GM12865 (cell line): ENCODE measurements around the gene XPNPEP1.
A peak's percentile ranks its signal among the peaks of the same experiment; 100 is the strongest.

Experiments used
- DNase-seq: peaks from one replicate; pipeline ENCODE4 v3.0.0; 2010; ENCODE audit warnings: low read depth
- H3K4me3 ChIP-seq: 2 replicates; pipeline ENCODE4 v1.5.1; 2011; ENCODE audit warnings: mild to moderate bottlenecking, low read depth, low read length, control low read depth
- TF ChIP-seq, protein P1 (sequence below): IDR thresholded peaks from 2 replicates; pipeline ENCODE4 v1.5.1; 2011; ENCODE audit warnings: low read length, control low read depth, low read depth, inconsistent platforms; ENCODE audit not compliant: insufficient read depth; ENCODE audit errors: missing control alignments

The XPNPEP1 gene

DNA sequence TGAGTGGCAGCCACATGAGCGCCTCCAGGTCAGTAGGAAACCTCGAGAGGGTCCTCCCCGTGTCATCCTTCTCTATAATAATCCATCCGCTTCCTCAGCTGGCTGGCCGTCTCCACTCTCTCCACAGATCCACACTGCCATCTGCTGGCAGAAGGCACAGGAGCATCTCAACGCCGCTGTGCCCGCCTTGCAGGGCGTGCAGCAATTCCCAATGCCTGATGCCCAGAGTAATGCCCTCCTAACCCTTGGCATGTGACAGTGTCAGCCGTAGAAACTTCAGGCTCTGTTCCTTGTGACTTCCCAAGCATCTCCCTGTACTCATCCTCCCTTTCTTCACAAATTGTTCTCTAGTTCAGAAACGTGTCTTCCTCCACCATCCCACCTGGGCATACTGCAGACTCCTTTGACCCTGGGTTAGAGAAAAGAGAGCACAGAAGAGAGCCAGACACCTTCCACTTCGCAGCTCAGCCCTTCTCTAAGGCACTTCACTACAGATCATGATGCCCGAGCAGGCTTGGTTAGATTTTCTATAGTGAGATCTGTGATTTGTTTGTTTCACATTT is 70.8 kb downstream of the XPNPEP1 start:
- TF ChIP-seq, protein P1, sequence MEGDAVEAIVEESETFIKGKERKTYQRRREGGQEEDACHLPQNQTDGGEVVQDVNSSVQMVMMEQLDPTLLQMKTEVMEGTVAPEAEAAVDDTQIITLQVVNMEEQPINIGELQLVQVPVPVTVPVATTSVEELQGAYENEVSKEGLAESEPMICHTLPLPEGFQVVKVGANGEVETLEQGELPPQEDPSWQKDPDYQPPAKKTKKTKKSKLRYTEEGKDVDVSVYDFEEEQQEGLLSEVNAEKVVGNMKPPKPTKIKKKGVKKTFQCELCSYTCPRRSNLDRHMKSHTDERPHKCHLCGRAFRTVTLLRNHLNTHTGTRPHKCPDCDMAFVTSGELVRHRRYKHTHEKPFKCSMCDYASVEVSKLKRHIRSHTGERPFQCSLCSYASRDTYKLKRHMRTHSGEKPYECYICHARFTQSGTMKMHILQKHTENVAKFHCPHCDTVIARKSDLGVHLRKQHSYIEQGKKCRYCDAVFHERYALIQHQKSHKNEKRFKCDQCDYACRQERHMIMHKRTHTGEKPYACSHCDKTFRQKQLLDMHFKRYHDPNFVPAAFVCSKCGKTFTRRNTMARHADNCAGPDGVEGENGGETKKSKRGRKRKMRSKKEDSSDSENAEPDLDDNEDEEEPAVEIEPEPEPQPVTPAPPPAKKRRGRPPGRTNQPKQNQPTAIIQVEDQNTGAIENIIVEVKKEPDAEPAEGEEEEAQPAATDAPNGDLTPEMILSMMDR = peak; percentile 92
- peak; percentile 75 for DNase-seq
- H3K4me3 ChIP-seq = no peak overlapping the region

DNA sequence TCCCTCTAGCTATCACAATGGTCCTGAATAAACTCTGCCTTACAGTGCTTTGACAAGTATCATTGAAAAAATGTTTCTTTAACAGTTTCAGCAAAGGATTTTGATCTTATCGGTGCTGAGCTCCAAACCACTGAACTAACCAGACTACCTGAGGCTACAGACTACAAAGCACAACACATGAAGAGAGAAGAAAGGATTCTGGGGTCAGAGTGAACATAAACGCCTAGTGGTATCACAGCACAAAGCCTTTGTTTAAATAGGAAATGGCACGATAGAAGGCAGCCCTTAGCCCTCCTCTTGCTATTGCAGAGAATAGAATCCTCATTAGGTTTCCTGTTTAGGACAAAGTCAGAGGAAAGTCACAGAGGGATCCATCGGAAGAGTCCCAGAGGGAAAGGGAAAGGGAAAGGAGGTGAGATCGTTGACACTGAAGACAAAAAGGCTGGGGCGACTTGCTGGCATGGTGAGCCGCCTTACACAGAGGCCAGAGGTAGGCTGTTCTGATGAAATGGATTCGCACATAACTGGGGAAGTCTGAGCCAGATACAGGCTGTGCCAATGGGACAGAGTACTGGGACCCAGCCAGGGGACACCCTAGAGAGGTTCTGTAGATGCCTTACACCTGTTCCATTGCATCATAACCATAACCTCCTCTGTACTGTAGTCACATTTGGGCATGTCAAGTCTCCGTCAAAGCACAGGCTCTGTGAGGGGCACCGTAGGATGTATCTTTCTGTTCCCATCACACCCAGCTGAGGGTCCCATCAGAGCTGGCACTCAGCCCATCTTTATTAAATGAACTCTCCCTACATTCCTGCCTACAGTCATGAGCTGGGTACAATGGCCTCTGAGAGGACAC is 71.5 kb downstream of the XPNPEP1 start:
- DNase-seq = no peak
- H3K4me3 ChIP-seq = no peak overlapping the region
- TF ChIP-seq, protein P1 = no peak

GRCh38 chr10:109846832-109847231 is 76.5 kb downstream of the XPNPEP1 start:
- TF ChIP-seq, protein P1 = no peak
- no peak for DNase-seq
- no peak overlapping the region for H3K4me3 ChIP-seq

GRCh38 chr10:109845308-109845707 is 78.0 kb downstream of the XPNPEP1 start:
- TF ChIP-seq, protein P1 = no peak
- no peak for DNase-seq
- no peak overlapping the region for H3K4me3 ChIP-seq

- H3K4me3 ChIP-seq = no peak overlapping the region
- TF ChIP-seq, protein P1 = no peak
- DNase-seq = no peak
Observed at GRCh38 chr10:109838592-109839244, 84.6 kb downstream of the XPNPEP1 start.

DNA sequence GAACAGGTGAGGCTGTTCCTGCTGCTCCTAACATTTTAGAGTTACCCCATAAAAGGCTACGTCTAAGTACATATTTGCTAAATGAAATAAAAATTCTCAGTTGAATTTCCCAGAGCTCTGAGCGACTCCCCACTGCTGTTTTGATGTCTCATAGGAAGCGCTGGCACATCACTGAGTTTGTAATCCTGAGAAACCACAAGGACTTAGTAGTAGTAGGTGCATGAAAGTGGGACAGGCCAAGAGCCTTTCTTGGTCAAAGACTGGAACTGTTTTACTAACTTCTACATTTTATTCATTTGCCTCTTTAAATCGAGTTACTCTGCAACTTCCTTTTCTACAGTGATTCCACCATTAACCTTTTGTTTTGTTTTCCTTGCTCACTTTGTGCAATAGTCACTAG is 85.9 kb downstream of the XPNPEP1 start:
- no peak for DNase-seq
- H3K4me3 ChIP-seq = no peak overlapping the region
- TF ChIP-seq, protein P1 = no peak
